Measurements from ENCODE around the gene DIP2C.

Gene DIP2C

DNA sequence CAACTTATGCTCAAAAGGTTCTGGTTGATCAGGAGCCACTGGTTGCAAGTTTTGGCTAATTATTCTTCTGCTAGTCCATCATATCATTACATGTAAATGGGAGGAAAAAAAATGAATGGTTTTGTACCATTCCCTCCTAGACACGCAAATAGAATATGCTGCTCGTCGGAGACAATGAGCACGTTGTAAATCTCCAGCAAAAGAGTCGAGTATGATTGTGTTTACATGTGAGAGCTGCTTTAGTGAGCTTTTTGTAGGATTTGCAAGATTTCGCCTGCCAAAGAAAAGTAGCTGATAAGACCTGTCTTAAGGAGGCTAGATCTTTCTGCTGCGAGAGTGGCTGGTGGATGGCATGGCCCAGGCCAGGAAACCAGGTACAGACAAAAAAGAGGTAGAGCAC is 445.2 kb downstream of the DIP2C start:
- no peak for DNase-seq

DNA sequence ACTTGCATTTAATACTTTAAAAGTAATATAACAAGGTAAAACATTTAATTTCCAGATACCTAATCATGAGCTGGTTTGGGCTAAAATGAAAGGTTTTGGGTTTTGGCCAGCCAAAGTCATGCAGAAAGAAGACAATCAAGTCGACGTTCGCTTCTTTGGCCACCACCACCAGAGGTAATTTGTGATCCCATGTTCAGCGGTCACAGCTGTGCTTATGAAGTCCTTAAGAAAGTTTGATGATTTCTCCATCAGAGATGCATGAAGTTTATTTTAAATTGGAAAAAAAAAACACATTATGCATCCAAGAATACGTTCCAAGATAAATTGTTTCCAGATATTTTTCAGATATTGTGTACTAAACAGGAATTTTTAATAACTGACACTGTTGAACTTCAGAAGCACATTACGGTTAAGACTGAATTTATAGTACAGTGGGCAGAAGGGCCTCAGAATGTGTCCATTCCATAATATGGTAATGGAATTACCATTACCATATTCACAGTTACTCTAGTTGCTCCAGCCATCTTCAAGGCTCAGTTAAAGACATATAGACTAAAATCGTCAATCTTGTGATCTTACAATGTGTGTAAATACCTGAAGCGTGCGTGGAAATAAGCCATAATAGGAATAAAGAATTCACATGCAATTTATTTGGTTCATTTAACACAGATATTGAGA is 447.4 kb downstream of the DIP2C start:
- DNase-seq = no peak

DNA sequence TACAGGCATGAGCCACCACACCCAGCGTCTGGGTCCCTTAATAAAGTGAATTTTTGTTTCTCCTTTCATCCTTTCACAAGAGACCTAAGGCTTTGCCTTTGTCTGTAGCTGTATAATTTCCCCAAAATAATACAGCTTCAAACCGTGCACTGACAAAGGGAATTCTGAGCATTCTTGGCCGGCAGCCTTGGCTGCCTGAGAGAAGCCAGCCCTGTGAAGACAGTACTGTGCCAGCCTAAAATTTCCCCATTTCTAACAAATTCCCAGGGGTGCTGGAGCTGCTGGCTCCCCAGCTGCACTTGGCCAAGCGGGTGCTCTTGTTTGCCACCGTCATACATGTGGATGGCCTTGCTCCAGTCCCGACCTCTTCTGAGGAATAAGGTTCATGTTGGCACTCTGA is 448.0 kb downstream of the DIP2C start:
- no peak for DNase-seq

DNA sequence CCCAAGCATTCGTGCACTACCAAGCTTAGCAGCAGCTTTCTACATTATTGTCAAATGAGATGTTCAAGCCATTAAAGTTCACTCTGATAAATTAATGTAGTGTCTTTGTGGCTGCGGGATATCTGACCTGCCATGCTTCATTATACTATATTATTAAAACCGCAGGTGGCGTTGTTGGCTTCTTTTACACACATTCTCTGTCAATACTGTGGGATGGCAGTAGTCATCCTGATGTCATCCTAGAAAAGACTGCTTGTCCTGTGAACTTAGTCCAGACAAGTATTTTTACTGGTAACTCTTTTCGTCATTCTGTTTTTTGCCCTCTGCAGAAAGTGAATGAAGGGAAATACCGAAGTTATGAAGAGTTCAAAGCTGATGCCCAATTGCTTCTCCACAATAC is 450.4 kb downstream of the DIP2C start:
- DNase-seq = no peak

DNA sequence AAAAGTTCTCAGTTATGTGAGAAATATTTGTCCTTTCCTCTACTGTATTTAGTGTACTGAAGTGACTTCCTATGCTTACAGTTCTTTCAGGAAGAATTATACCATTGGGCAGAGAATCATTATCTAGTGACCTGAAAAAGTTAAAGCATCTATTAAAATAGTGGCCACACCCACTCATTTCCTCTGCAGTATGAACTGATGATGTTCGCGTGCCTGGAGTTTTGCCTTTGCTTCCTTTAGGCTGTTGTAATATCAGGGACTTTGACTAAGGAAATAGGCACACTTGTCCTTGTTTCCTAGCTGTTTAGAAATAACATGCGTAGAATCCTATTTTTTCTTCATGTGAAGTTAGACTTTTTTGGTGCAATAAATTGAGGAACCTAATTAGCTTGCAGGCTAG is 453.6 kb downstream of the DIP2C start:
- DNase-seq = no peak

DNA sequence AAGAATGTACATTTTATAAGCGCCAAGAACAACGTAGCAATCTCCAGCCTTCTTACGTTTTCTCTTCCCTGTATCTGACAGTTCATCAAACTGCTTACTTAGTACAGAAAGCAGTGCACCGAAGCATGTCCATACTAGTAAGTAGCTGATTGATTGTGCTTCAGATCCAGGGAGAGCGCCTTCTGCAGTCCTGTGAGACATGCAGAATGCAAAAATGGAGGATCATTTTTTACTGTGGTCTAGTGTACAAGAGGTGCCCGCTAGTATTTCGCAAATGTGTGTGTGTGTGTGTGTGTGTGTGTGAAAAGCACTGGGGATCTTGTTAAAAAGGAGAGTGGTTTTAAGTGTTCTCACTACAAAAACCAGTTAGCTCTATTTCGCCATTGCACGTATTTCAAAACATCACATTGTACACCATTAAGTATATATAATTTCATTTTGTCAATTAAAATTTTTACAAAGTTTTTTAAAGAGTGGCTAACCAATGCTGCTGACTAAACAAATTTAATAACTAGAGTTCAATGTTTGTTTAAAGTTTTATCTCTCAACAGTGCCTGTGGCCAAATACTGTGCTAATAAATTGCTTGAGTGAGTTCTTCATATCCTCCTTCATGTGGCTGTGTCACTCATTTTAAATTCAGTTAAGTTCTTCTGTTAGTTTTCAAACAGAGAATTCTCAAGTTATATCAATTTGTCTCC is 454.6 kb downstream of the DIP2C start:
- no peak for DNase-seq

DNA sequence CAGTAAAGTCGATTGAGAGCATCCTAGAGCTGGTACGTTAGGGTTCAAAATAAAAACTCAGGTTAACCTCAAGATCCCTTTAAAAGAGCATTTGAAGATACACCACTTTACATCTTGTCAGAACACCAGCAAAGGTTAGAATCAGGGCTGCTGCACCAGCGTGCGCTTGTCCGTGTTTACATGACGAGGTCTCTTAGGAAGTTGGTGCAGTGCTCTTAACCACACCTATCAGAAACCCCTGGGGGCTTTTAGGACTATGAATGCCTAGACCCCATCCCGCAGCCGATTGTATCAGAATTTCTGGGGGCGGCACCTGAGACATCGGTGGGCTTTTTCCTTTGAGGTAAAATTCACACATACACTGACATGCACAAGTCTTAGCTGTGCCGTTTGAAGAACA is 456.6 kb downstream of the DIP2C start:
- DNase-seq = no peak

DNA sequence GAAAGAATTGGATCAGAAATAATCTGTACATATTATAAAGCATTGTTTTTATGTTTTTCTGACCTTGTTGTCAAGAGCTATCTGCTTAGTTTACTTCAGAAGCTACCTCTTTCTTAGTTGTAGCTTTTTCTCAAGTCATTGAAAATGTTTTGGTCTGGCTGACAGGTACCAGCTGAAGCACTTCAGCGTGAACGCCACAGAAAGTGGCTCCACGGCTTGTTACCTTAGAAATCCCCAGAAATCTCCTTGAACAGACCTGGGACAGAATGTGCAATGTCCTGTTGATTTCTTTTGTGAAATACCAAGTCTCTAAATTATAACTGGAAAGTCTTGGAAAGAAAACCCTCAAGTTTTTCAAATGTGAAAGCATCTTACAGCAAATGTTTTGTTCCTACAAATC is 457.4 kb downstream of the DIP2C start:
- DNase-seq = no peak

DNA sequence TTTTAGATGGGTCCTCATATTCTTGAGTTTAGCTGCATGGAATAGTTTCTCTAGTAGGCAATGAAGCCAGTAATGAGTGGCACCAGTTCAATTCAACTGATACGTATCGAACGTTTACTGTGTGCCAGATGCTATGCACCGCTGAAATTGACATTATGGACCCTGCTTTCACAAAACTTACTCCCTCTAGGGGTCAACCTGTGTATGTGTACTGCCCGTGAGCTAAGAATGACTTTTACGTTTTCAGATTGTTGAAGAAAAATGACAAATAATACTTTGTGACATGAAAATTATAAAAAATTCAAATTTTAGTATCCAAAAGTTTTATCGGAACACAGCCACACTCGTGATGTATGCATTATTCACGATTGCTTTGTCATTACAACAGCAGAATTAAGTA is 458.7 kb downstream of the DIP2C start:
- no peak for DNase-seq

DNA sequence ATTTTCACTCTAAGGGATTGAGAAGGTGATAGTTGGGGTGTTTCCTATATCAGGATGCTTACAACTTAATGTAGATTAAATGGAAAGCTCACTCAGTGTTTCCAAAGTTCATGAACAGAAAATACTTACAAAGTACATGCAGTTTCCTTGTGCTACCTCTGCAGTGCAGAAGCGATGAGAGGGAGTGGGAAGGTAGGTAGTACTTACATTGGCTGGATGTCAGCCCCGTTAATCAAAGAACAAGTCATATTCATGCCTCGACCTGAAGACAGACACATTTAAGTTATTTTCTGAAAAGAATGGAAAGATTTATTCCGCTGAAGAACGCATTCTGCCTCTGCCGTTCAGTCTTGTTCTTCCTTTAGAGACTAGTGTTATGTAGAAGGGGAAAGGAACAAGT is 461.1 kb downstream of the DIP2C start:
- no peak for DNase-seq

DNA sequence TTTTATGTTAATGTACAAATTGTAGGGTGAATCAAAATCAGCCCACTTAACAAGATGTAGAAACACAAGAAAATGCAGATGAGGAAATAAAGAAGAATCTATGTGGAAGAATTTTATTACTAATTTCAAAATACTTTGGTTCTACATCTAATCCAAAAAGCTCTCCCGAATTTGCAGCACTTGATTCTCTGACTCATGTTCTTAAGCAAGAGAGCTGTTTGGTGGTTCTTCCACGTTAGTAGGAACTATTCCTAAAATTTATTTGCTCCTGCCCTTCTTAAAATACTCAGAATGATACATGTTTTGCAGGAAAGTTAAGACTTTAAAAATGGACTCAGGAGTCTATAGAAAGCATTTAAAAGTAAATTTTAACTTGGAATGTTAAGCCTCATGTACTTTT is 462.5 kb downstream of the DIP2C start:
- DNase-seq = peak; percentile 10

DNA sequence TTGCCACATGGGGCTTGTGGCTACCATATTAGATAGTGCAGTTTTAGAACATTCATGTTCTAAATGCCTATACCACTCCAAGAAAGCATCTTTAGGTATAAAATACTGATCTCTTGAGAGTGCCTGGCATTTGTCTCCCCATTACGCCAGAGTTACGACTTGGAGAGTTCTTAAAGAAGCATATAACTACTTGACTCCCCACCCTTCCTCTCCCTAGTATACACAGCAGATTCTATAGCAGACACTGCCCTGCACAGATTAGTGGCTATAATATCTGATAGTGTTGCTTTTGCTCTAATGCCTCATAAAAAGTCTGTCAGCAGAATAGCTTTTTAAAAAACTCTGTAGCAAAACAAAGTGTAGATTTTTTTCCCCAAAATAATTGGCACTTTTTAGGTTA is 463.4 kb downstream of the DIP2C start:
- no peak for DNase-seq

DNA sequence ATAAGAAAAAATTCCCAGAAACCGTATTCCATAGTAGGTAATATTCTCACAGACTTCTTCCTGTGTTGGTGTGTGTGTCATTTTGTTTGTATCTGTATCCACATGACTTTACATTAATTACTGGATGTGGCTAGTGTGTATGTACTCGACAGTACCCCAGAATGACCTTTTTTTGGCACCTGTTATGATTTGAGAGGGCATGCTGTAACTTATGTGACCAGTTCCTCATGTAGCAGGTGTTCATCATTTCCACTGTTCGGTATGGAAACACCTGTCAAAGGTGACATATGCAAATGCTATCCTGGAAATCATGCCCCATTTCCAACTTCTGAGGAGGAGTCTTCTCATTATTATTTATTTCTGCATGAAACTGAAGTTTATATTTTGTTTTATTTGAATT is 464.9 kb downstream of the DIP2C start:
- DNase-seq = no peak
